Body of pancreas (tissue), 4 donors: ENCODE measurements around the gene GRHPR.

Experiments used
- POLR2A ChIP-seq, 3 donors: fragments of 450-650 bp; IDR thresholded peaks; one replicate each; pipeline ENCODE4 v1.6.1; 2016; ENCODE audit warnings: antibody characterized with exemption in 3 of 3, mild to moderate bottlenecking in 2 of 3
- TF ChIP-seq, protein P1 (sequence below), 7 experiments: fragments of 450-650 bp in 4 of 7; fragments of 200-600 bp in 3 of 7; sonication (generic) in 3 of 7; IDR thresholded peaks; one replicate each; pipeline ENCODE4 v1.5.1; 2016 to 2019; ENCODE audit warnings: antibody characterized with exemption in 7 of 7

GRCh38 chr9:37471942-37472684 is 49.6 kb downstream of the GRHPR start:
- TF ChIP-seq POLR2A (IDR thresholded peaks at IDR 0.05) = peak in 1 of 3 donors; percentile 24
- TF ChIP-seq, protein P1, sequence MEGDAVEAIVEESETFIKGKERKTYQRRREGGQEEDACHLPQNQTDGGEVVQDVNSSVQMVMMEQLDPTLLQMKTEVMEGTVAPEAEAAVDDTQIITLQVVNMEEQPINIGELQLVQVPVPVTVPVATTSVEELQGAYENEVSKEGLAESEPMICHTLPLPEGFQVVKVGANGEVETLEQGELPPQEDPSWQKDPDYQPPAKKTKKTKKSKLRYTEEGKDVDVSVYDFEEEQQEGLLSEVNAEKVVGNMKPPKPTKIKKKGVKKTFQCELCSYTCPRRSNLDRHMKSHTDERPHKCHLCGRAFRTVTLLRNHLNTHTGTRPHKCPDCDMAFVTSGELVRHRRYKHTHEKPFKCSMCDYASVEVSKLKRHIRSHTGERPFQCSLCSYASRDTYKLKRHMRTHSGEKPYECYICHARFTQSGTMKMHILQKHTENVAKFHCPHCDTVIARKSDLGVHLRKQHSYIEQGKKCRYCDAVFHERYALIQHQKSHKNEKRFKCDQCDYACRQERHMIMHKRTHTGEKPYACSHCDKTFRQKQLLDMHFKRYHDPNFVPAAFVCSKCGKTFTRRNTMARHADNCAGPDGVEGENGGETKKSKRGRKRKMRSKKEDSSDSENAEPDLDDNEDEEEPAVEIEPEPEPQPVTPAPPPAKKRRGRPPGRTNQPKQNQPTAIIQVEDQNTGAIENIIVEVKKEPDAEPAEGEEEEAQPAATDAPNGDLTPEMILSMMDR (IDR thresholded peaks at IDR 0.05) = no peak
